Large intestine (tissue), 3 donors: Measurements from ENCODE around the gene C1orf167. TPM values are rescaled to one million over a fixed set of nuclear protein-coding genes. Genes with fewer than 3 reads are reported as not detected.
"Not testable (repeated sequence)": the region's sequence is repeated elsewhere in the genome, so short reads cannot be mapped to it uniquely, and the experiment has no call there.

Experiments
- DNase-seq, 2 donors: peaks; one replicate each; pipeline versions ENCODE4 v3.0.0 to v3.0.0-alpha.2; 2013
- H3K27ac ChIP-seq: one replicate; pipeline ENCODE4 v1.5.1; 2013; ENCODE audit warnings: low read length
- H3K27me3 ChIP-seq: 2 replicates; pipeline ENCODE4 v1.6.1; 2013; ENCODE audit warnings: low read length; ENCODE audit not compliant: control insufficient read depth, insufficient read depth
- H3K36me3 ChIP-seq: 2 replicates; pipeline ENCODE4 v1.6.1; 2013; ENCODE audit warnings: low read length; ENCODE audit not compliant: control insufficient read depth, insufficient read depth
- H3K4me1 ChIP-seq: one replicate; pipeline ENCODE4 v1.6.1; 2013; ENCODE audit warnings: low read length; ENCODE audit not compliant: control insufficient read depth, insufficient read depth
- H3K4me3 ChIP-seq: one replicate; pipeline ENCODE4 v1.5.1; 2013; ENCODE audit warnings: low read length
- H3K9me3 ChIP-seq: one replicate; pipeline ENCODE4 v1.6.1; 2013; ENCODE audit warnings: mild to moderate bottlenecking, low read depth, low read length, moderate library complexity; ENCODE audit not compliant: control insufficient read depth
- WGBS: methylation state at CpG from one replicate; pipeline ENCODE4 v1.1.5; 2013; ENCODE audit warnings: low lambda C conversion rate; ENCODE audit not compliant: insufficient coverage; 5-methylcytosine and 5-hydroxymethylcytosine counted together
- polyA plus RNA-seq: library from polyadenylated mRNA; unstranded; fragments of 120-200 nt; gene quantifications from one replicate; pipeline ENCODE4 v1.2.1, GENCODE V29; 2013

Gene C1orf167
- polyA plus RNA-seq, 1 donor = 0.15 TPM

- H3K27ac ChIP-seq = peak overlapping the region; percentile 84
- no peaks in the 10 kb centered on the region for H3K27me3 ChIP-seq
- H3K36me3 ChIP-seq = peaks cover 23% of the 10 kb centered on the region
- peak in 1 of 2 donors; percentile 50 for DNase-seq
- H3K4me1 ChIP-seq = peaks cover 38% of the 10 kb centered on the region
- no peaks in the 10 kb centered on the region for H3K9me3 ChIP-seq
- peak overlapping the region; percentile 46 for H3K4me3 ChIP-seq
- WGBS = no CpG with 5 or more reads among the region's 6 CpGs
Measured at GRCh38 chr1:11802616-11802972, 40.6 kb downstream of the C1orf167 start.

GRCh38 chr1:11802973-11803885 is 41.2 kb downstream of the C1orf167 start:
- no peaks in the 10 kb centered on the region for H3K9me3 ChIP-seq
- H3K4me3 ChIP-seq = peak overlapping the region; percentile 46
- DNase-seq = peak; percentile 81 to 89
- no peaks in the 10 kb centered on the region for H3K27me3 ChIP-seq
- peaks cover 43% of the 10 kb centered on the region for H3K4me1 ChIP-seq
- WGBS = no CpG with 5 or more reads among the region's 28 CpGs
- peak overlapping the region; percentile 84 for H3K27ac ChIP-seq
- H3K36me3 ChIP-seq = peaks cover 27% of the 10 kb centered on the region

- Histone ChIP-seq H3K4me3 (peak overlapping the region; percentile 83), H3K36me3 (peaks cover 30% of the 10 kb centered on the region), H3K27ac (peak overlapping the region; percentile 97), H3K4me1 (peaks cover 43% of the 10 kb centered on the region)
- no CpG with 5 or more reads among the region's 9 CpGs for WGBS
- H3K9me3 ChIP-seq, H3K27me3 ChIP-seq, DNase-seq: not testable (repeated sequence)
Measured at GRCh38 chr1:11803924-11804665, 42.1 kb downstream of the C1orf167 start.

GRCh38 chr1:11804666-11805421 is 42.9 kb downstream of the C1orf167 start:
- H3K4me1 ChIP-seq = peaks cover 43% of the 10 kb centered on the region
- DNase-seq = peak in 1 of 2 donors; percentile 73
- no CpG with 5 or more reads among the region's 17 CpGs for WGBS

GRCh38 chr1:11805422-11806306 is 43.7 kb downstream of the C1orf167 start, which contains the start of the genes CLCN6 and MTHFR:
Gene CLCN6, plus strand, starts transcription at chr1:11806191. Its CDS starts 72 bp downstream, at chr1:11806263.
Gene MTHFR, minus strand, starts transcription at chr1:11805964. Its CDS starts 2,848 bp downstream, at chr1:11803116.
- Histone ChIP-seq H3K27ac (peak within 1 kb of the TSS; percentile 97), H3K4me1 (peaks cover 43% of the 10 kb centered on the region), H3K4me3 (peak within 1 kb of the TSS; percentile 83), H3K27me3 (no peaks in the 10 kb centered on the region), H3K36me3 (peaks cover 26% of the 10 kb centered on the region), H3K9me3 (no peaks in the 10 kb centered on the region)
- WGBS = no CpG with 5 or more reads among the region's 72 CpGs
- DNase-seq = peak; percentile 100

More at GRCh38 chr1:11804666-11805421, 42.9 kb downstream of the C1orf167 start:
- Histone ChIP-seq H3K9me3 (no peaks in the 10 kb centered on the region), H3K4me3 (peak overlapping the region; percentile 83), H3K27ac (peak overlapping the region; percentile 97), H3K27me3 (no peaks in the 10 kb centered on the region), H3K36me3 (peaks cover 28% of the 10 kb centered on the region)

- peak in 1 of 2 donors; percentile 68 for DNase-seq
- WGBS = no CpG with 5 or more reads among the region's 20 CpGs
- Histone ChIP-seq H3K27me3 (no peaks in the 10 kb centered on the region), H3K4me1 (peaks cover 43% of the 10 kb centered on the region), H3K36me3 (peaks cover 20% of the 10 kb centered on the region), H3K9me3 (no peaks in the 10 kb centered on the region), H3K27ac (peak overlapping the region; percentile 97), H3K4me3 (peak overlapping the region; percentile 83)
Measured at GRCh38 chr1:11806307-11806936, 44.4 kb downstream of the C1orf167 start.

GRCh38 chr1:11807133-11807532 is 45.1 kb downstream of the C1orf167 start:
- DNase-seq = peak in 1 of 2 donors; percentile 50
- Histone ChIP-seq H3K36me3 (peaks cover 26% of the 10 kb centered on the region), H3K9me3 (no peaks in the 10 kb centered on the region), H3K4me3 (peak overlapping the region; percentile 83), H3K4me1 (peaks cover 41% of the 10 kb centered on the region), H3K27ac (peak overlapping the region; percentile 97), H3K27me3 (no peaks in the 10 kb centered on the region)
- WGBS = 20% methylated on average over 1 of the region's 2 CpGs

- no CpG with 5 or more reads among the region's 5 CpGs for WGBS
- no peak overlapping the region for H3K4me3 ChIP-seq
- H3K4me1 ChIP-seq = peaks cover 1% of the 10 kb centered on the region
- no peak for DNase-seq
- no peaks in the 10 kb centered on the region for H3K9me3 ChIP-seq
- peaks cover 57% of the 10 kb centered on the region for H3K36me3 ChIP-seq
- H3K27me3 ChIP-seq = no peaks in the 10 kb centered on the region
- no peak overlapping the region for H3K27ac ChIP-seq
Measured at GRCh38 chr1:11813021-11813420, 51.0 kb downstream of the C1orf167 start.

GRCh38 chr1:11817192-11817591 is 55.2 kb downstream of the C1orf167 start:
- Histone ChIP-seq H3K4me1 (no peaks in the 10 kb centered on the region), H3K9me3 (no peaks in the 10 kb centered on the region), H3K4me3 (no peak overlapping the region), H3K27ac (no peak overlapping the region), H3K27me3 (no peaks in the 10 kb centered on the region), H3K36me3 (peaks cover 48% of the 10 kb centered on the region)
- DNase-seq = no peak
- WGBS = 100% methylated on average over 2 of the region's 12 CpGs
